Breast epithelium (tissue), 4 donors: ENCODE data around the gene ITGB7. TPM values are rescaled to one million over a fixed set of nuclear protein-coding genes. Genes with fewer than 3 reads are reported as not detected.
A peak's percentile ranks its signal among the peaks of the same experiment; 100 is the strongest.

Source experiments
- DNase-seq, 2 donors: peaks; one replicate each; pipeline ENCODE4 v3.0.0-alpha.2; 2019; ENCODE audit warnings: low spot score in 2 of 2
- H3K27ac ChIP-seq, 2 donors: fragments of 200-600 bp; sonication (generic) in 1 of 2; one replicate each; pipeline ENCODE4 v1.5.1; 2016 to 2019; ENCODE audit warnings: mild to moderate bottlenecking in 1 of 2
- H3K27me3 ChIP-seq, 2 donors: fragments of 200-600 bp; sonication (generic) in 1 of 2; one replicate each; pipeline versions ENCODE4 v1.5.1 to v1.6.0; 2017 to 2019; ENCODE audit warnings: control low read depth in 1 of 2, mild to moderate bottlenecking in 1 of 2
- H3K36me3 ChIP-seq: fragments of 200-600 bp; one replicate; pipeline ENCODE4 v1.5.1; 2019
- H3K4me1 ChIP-seq, 2 donors: fragments of 200-600 bp; sonication (generic); one replicate each; pipeline ENCODE4 v1.5.1; 2016 to 2019; ENCODE audit warnings: control low read depth in 1 of 2
- H3K4me3 ChIP-seq, 3 donors: fragments of 200-600 bp; sonication (generic); 1 replicate in 2 of 3; 2 replicates in 1 of 3; pipeline ENCODE4 v1.5.1; 2016 to 2019; ENCODE audit warnings: mild to moderate bottlenecking in 3 of 3, moderate library complexity in 2 of 3
- H3K9me3 ChIP-seq, 2 donors: fragments of 200-600 bp; sonication (generic) in 1 of 2; one replicate each; pipeline ENCODE4 v1.5.1; 2016 to 2019; ENCODE audit warnings: control low read depth in 1 of 2
- POLR2A ChIP-seq: fragments of 450-650 bp; IDR thresholded peaks from one replicate; pipeline ENCODE4 v1.6.1; 2016; ENCODE audit warnings: antibody characterized with exemption, mild to moderate bottlenecking, moderate library complexity
- POLR2AphosphoS5 ChIP-seq, 3 donors: sonication (generic); formaldehyde crosslinking; IDR thresholded peaks; one replicate each; pipeline ENCODE4 v1.6.1; 2017; ENCODE audit warnings: antibody characterized with exemption in 3 of 3
- intact Hi-C: fragments of 100-400 bp; cut with DNase I; formaldehyde crosslinking; loops from one replicate; pipeline ENCODE4 v1.15.1; 2023; ENCODE audit warnings: low total_unique reads
- total RNA-seq, 3 donors: library from RNA; depleted of rRNA; stranded (reverse); fragments of >200 nt; gene quantifications; one replicate each; pipeline ENCODE4 v1.1.0, GENCODE V29; 2016
- TF ChIP-seq, protein P1 (sequence below), 3 donors: fragments of 450-650 bp; IDR thresholded peaks; one replicate each; pipeline ENCODE4 v1.5.1; 2016 to 2017; ENCODE audit warnings: antibody characterized with exemption in 3 of 3, mild to moderate bottlenecking in 3 of 3, moderate library complexity in 3 of 3

The ITGB7 gene
- total RNA-seq, 3 donors from 2014 or later, result 1.1 to 2.9 (median 2.9) TPM

GRCh38 chr12:53184828-53185227 is 22.2 kb downstream of the ITGB7 start:
- Histone ChIP-seq H3K36me3 (peaks cover 11% of the 10 kb centered on the region), H3K4me3 (no peak overlapping the region), H3K4me1 (peaks cover 5 to 19% of the 10 kb centered on the region in 2 donors), H3K27me3 (no peaks in the 10 kb centered on the region), H3K27ac (no peak overlapping the region), H3K9me3 (no peaks in the 10 kb centered on the region)
- TF ChIP-seq POLR2AphosphoS5 (IDR thresholded peaks at IDR 0.05) (no peak), POLR2A (no peak)
- TF ChIP-seq, protein P1, sequence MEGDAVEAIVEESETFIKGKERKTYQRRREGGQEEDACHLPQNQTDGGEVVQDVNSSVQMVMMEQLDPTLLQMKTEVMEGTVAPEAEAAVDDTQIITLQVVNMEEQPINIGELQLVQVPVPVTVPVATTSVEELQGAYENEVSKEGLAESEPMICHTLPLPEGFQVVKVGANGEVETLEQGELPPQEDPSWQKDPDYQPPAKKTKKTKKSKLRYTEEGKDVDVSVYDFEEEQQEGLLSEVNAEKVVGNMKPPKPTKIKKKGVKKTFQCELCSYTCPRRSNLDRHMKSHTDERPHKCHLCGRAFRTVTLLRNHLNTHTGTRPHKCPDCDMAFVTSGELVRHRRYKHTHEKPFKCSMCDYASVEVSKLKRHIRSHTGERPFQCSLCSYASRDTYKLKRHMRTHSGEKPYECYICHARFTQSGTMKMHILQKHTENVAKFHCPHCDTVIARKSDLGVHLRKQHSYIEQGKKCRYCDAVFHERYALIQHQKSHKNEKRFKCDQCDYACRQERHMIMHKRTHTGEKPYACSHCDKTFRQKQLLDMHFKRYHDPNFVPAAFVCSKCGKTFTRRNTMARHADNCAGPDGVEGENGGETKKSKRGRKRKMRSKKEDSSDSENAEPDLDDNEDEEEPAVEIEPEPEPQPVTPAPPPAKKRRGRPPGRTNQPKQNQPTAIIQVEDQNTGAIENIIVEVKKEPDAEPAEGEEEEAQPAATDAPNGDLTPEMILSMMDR (IDR thresholded peaks at IDR 0.05), result no peak
- intact Hi-C loops, result no loop called here
- peak in 1 of 2 donors; percentile 9 for DNase-seq

DNA sequence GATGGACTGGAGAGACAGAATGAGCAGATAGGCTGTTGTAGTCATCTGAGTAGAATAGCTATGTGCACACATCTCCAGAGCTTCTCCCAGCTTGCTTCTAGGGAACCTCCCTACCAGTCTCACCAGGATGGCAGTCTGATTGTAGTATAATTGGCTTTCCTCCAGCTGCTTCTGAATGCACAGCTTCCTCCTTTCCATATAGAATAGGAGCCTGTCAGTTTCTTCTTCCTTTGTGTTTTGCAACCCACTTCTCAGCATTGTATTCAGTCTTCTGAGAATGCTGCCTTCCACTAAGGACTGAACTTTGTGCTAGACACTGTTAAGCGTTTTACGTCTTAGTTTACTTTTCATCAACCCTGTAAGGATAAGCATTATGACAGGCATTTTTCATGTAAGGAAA is 24.1 kb downstream of the ITGB7 start:
- H3K4me1 ChIP-seq, result peaks cover 5 to 27% of the 10 kb centered on the region in 2 donors
- H3K9me3 ChIP-seq, result no peaks in the 10 kb centered on the region
- peaks cover 11% of the 10 kb centered on the region for H3K36me3 ChIP-seq
- H3K27me3 ChIP-seq, result no peaks in the 10 kb centered on the region
- no peak overlapping the region for H3K27ac ChIP-seq
- intact Hi-C loops, result no loop called here
- no peak for DNase-seq
- TF ChIP-seq, protein P1 (IDR thresholded peaks at IDR 0.05), result no peak
- no peak for TF ChIP-seq POLR2AphosphoS5 (IDR thresholded peaks at IDR 0.05)
- no peak for TF ChIP-seq POLR2A
- peak overlapping the region in 2 of 3 donors; percentile 86 to 87 for H3K4me3 ChIP-seq

GRCh38 chr12:53181935-53182334 is 25.1 kb downstream of the ITGB7 start:
- peaks cover 4% of the 10 kb centered on the region for H3K36me3 ChIP-seq
- H3K4me1 ChIP-seq, result peaks cover 5 to 27% of the 10 kb centered on the region in 2 donors
- H3K27me3 ChIP-seq, result no peaks in the 10 kb centered on the region
- no peak for DNase-seq
- intact Hi-C loops, result no loop called here
- no peaks in the 10 kb centered on the region for H3K9me3 ChIP-seq
- peak overlapping the region in 2 of 3 donors; percentile 86 to 87 for H3K4me3 ChIP-seq
- H3K27ac ChIP-seq, result peak overlapping the region in 1 of 2 donors; percentile 97
- TF ChIP-seq, protein P1 (IDR thresholded peaks at IDR 0.05), result no peak
- TF ChIP-seq POLR2A (no peak), POLR2AphosphoS5 (IDR thresholded peaks at IDR 0.05) (no peak)

DNA sequence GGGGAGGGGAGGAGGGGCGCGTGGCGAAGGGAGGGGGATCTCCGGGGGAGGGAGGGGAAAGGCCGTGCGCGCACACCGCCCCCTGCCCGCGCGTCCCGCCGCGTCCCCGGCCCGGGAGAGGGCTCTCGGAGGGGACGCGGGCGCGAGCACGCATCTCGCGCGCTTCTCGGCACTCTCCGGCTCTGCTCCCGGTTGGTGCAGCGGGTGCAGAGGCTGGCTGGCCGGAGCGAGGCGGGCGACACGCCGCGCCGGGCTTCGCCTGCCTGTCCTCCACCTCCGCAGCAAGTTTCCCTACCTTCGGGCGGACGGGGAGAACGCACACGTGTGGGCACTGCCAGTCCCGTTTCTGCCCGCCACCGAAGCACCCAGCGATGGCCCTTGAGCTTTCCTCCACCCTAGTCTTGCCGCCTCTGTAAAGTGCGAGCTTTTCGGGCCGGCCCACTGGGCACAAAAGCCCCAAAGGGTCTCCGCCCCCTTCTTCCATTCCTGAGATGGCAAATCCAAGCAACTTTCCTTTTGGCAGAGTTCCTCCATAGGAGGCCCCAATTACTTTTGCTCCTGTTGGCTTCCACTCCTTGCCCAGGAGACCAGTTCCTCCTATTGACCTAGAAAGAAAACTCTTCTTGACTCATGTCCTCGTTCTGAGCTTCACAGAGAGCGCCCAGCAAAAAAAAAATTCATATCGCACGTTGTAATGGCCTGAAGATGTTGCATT is 26.0 kb downstream of the ITGB7 start:
- intact Hi-C loops, result no loop called here
- H3K36me3 ChIP-seq, result no peaks in the 10 kb centered on the region
- H3K9me3 ChIP-seq, result no peaks in the 10 kb centered on the region
- H3K27ac ChIP-seq, result peak overlapping the region; percentile 90 to 97
- peak; percentile 32 to 60 for DNase-seq
- TF ChIP-seq POLR2A, result no peak
- TF ChIP-seq, protein P1 (IDR thresholded peaks at IDR 0.05), result no peak
- TF ChIP-seq POLR2AphosphoS5 (IDR thresholded peaks at IDR 0.05), result no peak
- peak overlapping the region; percentile 59 to 87 (median 86) for H3K4me3 ChIP-seq
- H3K4me1 ChIP-seq, result peaks cover 5 to 27% of the 10 kb centered on the region in 2 donors
- no peaks in the 10 kb centered on the region for H3K27me3 ChIP-seq

- Histone ChIP-seq H3K4me3 (peak within 1 kb of the TSS; percentile 59 to 87 (median 86)), H3K36me3 (no peaks in the 10 kb centered on the region), H3K27ac (peak within 1 kb of the TSS; percentile 90 to 97), H3K4me1 (peaks cover 5 to 27% of the 10 kb centered on the region in 2 donors), H3K27me3 (no peaks in the 10 kb centered on the region), H3K9me3 (no peaks in the 10 kb centered on the region)
- DNase-seq, result peak; percentile 93 to 96
- TF ChIP-seq, protein P1 (IDR thresholded peaks at IDR 0.05), result no peak
- peak; percentile 56 for TF ChIP-seq POLR2A
- peak; percentile 77 to 93 (median 87) for TF ChIP-seq POLR2AphosphoS5 (IDR thresholded peaks at IDR 0.05)
- intact Hi-C loops, result no loop called here
These were observed 26.7 kb downstream of the ITGB7 start, which contains the start of the genes CSAD and ZNF740 for GRCh38 chr12:53180220-53180930. Gene CSAD, minus strand, starts transcription at chr12:53180925. Its CDS starts 7,455 bp downstream, at chr12:53173470. Gene ZNF740, plus strand, starts transcription at chr12:53180722. Its CDS starts 1,262 bp downstream, at chr12:53181984.
